H1 (cell line): Measurements from ENCODE around the gene LHFPL6. TPM values are rescaled to one million over a fixed set of nuclear protein-coding genes. Genes with fewer than 3 reads are reported as not detected.

ENCODE experiments used
- polyA plus RNA-seq, 7 experiments: library from polyadenylated mRNA; depleted of rRNA in 3 of 7; stranded (reverse) in 5 of 7; unstranded in 2 of 7; fragments of >200 nt in 5 of 7; fragments of 200-250 nt in 2 of 7; gene quantifications; 1 replicate in 5 of 7; 2 replicates in 1 of 7; 4 replicates in 1 of 7; pipeline versions ENCODE4 v1.2.1 to v1.2.3, GENCODE V29; 2011 to 2013; ENCODE audit warnings: missing spikeins in 2 of 7, mixed read lengths in 2 of 7
- total RNA-seq: library from RNA; stranded (reverse); fragmentation: NEBNext Ultra II Directional; extraction: Animal tissue kit (Norgen Biotek cat#: 25700); gene quantifications from 2 replicates; pipeline ENCODE4 v1.2.1, GENCODE V29; 2021
- TF ChIP-seq, protein P1 (sequence below), 3 experiments: IDR thresholded peaks; 1 replicate in 2 of 3; 2 replicates in 1 of 3; pipeline versions ENCODE4 v1.5.1 to v1.6.1; 2011; ENCODE audit warnings: low read length in 3 of 3, mild to moderate bottlenecking in 3 of 3, inconsistent platforms in 2 of 3, low read depth in 1 of 3, moderate library complexity in 1 of 3; ENCODE audit not compliant: insufficient read depth in 1 of 3; ENCODE audit errors: control extremely low read depth in 1 of 3

LHFPL6 gene
- total and polyA plus RNA-seq, 2 of the 8 experiments (the other 6 are each of a cell fraction or from before 2014, with no cell fraction given) = 7.6 to 17.0 TPM

DNA sequence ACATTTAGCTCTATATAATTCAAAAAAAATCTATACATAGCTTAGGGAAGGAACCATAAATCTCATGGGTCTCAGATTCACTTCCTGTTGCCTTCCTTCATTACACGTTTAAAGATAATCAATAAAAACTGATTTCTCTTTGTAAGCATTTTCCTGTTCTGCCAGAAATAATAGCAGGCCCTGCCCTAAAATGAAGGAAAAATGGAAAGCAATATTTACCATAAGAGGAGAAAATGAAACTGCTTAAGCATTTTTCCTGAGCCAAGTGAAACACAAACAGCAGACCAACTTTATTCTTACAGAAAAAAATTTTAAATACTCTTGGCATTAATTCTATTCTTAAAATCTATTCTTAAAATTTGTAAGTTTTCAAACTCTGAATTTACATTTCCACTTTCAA, 4.0 kb downstream of the LHFPL6 start (continued):
- TF ChIP-seq, protein P1, sequence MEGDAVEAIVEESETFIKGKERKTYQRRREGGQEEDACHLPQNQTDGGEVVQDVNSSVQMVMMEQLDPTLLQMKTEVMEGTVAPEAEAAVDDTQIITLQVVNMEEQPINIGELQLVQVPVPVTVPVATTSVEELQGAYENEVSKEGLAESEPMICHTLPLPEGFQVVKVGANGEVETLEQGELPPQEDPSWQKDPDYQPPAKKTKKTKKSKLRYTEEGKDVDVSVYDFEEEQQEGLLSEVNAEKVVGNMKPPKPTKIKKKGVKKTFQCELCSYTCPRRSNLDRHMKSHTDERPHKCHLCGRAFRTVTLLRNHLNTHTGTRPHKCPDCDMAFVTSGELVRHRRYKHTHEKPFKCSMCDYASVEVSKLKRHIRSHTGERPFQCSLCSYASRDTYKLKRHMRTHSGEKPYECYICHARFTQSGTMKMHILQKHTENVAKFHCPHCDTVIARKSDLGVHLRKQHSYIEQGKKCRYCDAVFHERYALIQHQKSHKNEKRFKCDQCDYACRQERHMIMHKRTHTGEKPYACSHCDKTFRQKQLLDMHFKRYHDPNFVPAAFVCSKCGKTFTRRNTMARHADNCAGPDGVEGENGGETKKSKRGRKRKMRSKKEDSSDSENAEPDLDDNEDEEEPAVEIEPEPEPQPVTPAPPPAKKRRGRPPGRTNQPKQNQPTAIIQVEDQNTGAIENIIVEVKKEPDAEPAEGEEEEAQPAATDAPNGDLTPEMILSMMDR (IDR thresholded peaks at IDR 0.05; ENCODE audit: control extremely low read depth in 1 of 3, insufficient read depth in 1 of 3, low read depth in 1 of 3, low read length in 3 of 3) = no peak
- TF ChIP-seq, all 59 proteins: peak for 0
